HepG2 (cell line): ENCODE measurements around the gene GPT2.
A peak's percentile ranks its signal among the peaks of the same experiment; 100 is the strongest.

Experiments used
- KLF6 ChIP-seq: IDR thresholded peaks from 2 replicates; pipeline ENCODE4 v1.8.0; 2016; ENCODE audit warnings: missing biosample characterization, missing genetic modification reagents
- MXI1 ChIP-seq: IDR thresholded peaks from 3 replicates; pipeline ENCODE4 v1.6.1; 2012; ENCODE audit warnings: low read depth, low read length, inconsistent platforms, borderline replicate concordance
- POLR2A ChIP-seq, 2 experiments: IDR thresholded peaks; 2 replicates each; pipeline ENCODE4 v1.6.1; 2011; ENCODE audit warnings: low read depth in 2 of 2, low read length in 2 of 2, mild to moderate bottlenecking in 1 of 2, moderate library complexity in 1 of 2; ENCODE audit not compliant: insufficient read depth in 1 of 2
- RAD51 ChIP-seq: fragments of 450-650 bp; IDR thresholded peaks from 2 replicates; pipeline ENCODE4 v1.6.1; 2016; ENCODE audit warnings: borderline replicate concordance
- SMC3 ChIP-seq: IDR thresholded peaks from 2 replicates; pipeline ENCODE4 v1.6.1; 2011; ENCODE audit warnings: low read length, improper control_type of control experiment
- TCF7 ChIP-seq: sonication (generic); IDR thresholded peaks from 2 replicates; pipeline ENCODE4 v1.6.1; 2016; ENCODE audit warnings: antibody characterized with exemption, low read depth
- TOE1 ChIP-seq: sonication (generic); formaldehyde crosslinking; IDR thresholded peaks from 2 replicates; pipeline ENCODE4 v1.4.0; 2020; ENCODE audit warnings: mild to moderate bottlenecking, missing genetic modification reagents
- ZFX ChIP-seq: sonication (generic); formaldehyde crosslinking; IDR thresholded peaks from 2 replicates; pipeline ENCODE4 v1.4.0; 2020; ENCODE audit warnings: mild to moderate bottlenecking, low read depth, missing genetic modification reagents, moderate library complexity
- ZNF562 ChIP-seq: sonication (generic); formaldehyde crosslinking; IDR thresholded peaks from 2 replicates; pipeline ENCODE4 v1.8.0; 2022; ENCODE audit warnings: missing genetic modification reagents, borderline replicate concordance
- ZNF878 ChIP-seq: sonication (generic); formaldehyde crosslinking; IDR thresholded peaks from 2 replicates; pipeline ENCODE4 v1.8.1; 2023; ENCODE audit warnings: mild to moderate bottlenecking, missing genetic modification reagents, moderate library complexity
- TF ChIP-seq, protein P1 (sequence below): sonication (generic); formaldehyde crosslinking; IDR thresholded peaks from 2 replicates; pipeline ENCODE4 v1.8.1; 2023; ENCODE audit warnings: mild to moderate bottlenecking, missing genetic modification reagents

GRCh38 chr16:46882304-46882939, 1.7 kb upstream of the GPT2 start:
- TF ChIP-seq RAD51 (no peak), TCF7 (peak; percentile 56; the same call in 1 of the 2 replicates), SMC3 (no peak; the same call in 1 of the 2 replicates), ZNF878 (CRISPR knock-in tag) (peak; percentile 94), ZFX (CRISPR knock-in tag) (peak; percentile 49; the same call in 1 of the 2 replicates), TOE1 (CRISPR knock-in tag) (no peak), POLR2A (IDR thresholded peaks at IDR 0.05; ENCODE audit: insufficient read depth in 1 of 2, low read depth in 2 of 2, low read length in 2 of 2) (peak; percentile 33 to 57; a peak in 2 of 4 replicates), KLF6 (CRISPR knock-in tag) (peak; percentile 52), MXI1 (peak; percentile 82; the same call in 2 of the 3 replicates), ZNF562 (no peak)
- TF ChIP-seq, protein P1, sequence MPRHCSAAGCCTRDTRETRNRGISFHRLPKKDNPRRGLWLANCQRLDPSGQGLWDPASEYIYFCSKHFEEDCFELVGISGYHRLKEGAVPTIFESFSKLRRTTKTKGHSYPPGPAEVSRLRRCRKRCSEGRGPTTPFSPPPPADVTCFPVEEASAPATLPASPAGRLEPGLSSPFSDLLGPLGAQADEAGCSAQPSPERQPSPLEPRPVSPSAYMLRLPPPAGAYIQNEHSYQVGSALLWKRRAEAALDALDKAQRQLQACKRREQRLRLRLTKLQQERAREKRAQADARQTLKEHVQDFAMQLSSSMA (CRISPR knock-in tag) = no peak
